Renal cortex interstitium (tissue), 11 donors: ENCODE data around the gene KCNAB1. TPM values are rescaled to one million over a fixed set of nuclear protein-coding genes. Genes with fewer than 3 reads are reported as not detected.

Experiments used
- DNase-seq, 11 donors: peaks; one replicate each; pipeline ENCODE4 v3.0.0-alpha.2; 2013; ENCODE audit warnings: low read depth in 9 of 11, low spot score in 4 of 11; ENCODE audit errors: extremely low read depth in 1 of 11
- polyA plus RNA-seq, 3 donors: library from polyadenylated mRNA; unstranded; fragments of 120-200 nt; gene quantifications; one replicate each; pipeline ENCODE4 v1.2.1, GENCODE V29; 2013; ENCODE audit not compliant: insufficient read length in 3 of 3

KCNAB1 gene
- polyA plus RNA-seq, 3 donors, result 3.3 to 4.3 (median 3.5) TPM

GRCh38 chr3:156587760-156588069 lies 467.3 kb downstream of the KCNAB1 start:
- DNase-seq, result no peak

Other genes starting within 250 kb of the KCNAB1 start
- gene GMPS, start 249.9 kb upstream of the KCNAB1 start, polyA plus RNA-seq, result 10 to 100 TPM; 57.5 to 84.8 (median 70.6) TPM